ENCODE results near the gene BAG5. TPM values are rescaled to one million over a fixed set of nuclear protein-coding genes. Genes with fewer than 3 reads are reported as not detected.
"Not testable (repeated sequence)": the region's sequence is repeated elsewhere in the genome, so short reads cannot be mapped to it uniquely, and the experiment has no call there.

Gene BAG5
- total RNA-seq (2012; rRNA removed), result 24.0 and 28.1 TPM in 2 replicates

DNA sequence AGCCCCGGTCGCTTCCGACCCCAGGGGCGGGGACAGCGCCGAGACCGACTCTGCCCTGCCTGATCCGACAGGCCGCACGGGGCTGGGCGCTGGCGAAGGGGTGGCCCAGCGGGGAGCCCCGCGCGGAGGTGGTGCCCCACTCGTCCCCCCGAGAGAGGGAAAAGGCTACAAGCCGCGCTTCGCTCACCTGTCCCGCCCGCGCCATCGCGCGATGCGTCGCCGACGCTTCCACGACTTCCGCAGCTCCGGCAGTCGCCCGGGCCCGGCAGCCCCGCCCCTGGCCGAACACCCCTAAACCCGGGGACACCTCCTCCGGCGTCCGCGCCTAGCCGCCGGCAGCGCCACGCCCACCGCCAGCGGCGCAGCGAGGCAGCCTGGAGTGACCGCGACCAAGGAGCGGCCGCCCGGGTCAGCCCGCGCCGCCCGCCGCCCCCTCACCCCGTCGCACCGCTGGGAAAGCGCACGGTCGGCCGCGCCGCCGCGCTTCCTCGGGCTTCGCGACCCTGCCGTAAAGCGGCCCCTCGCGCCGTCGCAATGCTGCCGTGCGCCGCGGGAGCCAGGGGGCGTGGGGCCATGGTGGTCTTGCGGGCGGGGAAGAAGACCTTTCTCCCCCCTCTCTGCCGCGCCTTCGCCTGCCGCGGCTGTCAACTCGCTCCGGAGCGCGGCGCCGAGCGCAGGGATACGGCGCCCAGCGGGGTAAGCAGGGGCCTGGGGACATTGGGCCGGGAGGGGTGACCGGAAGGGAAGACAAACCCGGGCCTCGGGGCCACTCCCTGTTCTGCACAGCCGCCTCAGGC lies at the start of gene BAG5, which contains the start of gene COA8:
TSS of gene BAG5 (minus strand) at position 229 of the 797 bp plus-strand sequence. CDS start 1,493 bp downstream, outside the sequence.
TSS of gene COA8 (plus strand) at position 532 of the 797 bp plus-strand sequence. CDS start at position 574, 42 bp downstream.
- H3K27me3 ChIP-seq (ENCODE audit: control insufficient read depth, insufficient read depth, low read length), result no peaks in the 10 kb centered on the region
- peak within 1 kb of the TSS; percentile 100 for H3K4me3 ChIP-seq (ENCODE audit: low read length)
- no peaks in the 10 kb centered on the region for H3K9me3 ChIP-seq (replicated peaks; ENCODE audit: low read length)
- peak within 1 kb of the TSS; percentile 97 for H3K9ac ChIP-seq (ENCODE audit: low read depth, low read length)
- peak within 1 kb of the TSS; percentile 94 for H3K4me2 ChIP-seq (ENCODE audit: low read length)
- H3K4me1 ChIP-seq (ENCODE audit: control insufficient read depth, insufficient read depth, low read length), result peaks cover 42% of the 10 kb centered on the region
- peaks cover 27% of the 10 kb centered on the region for H3K36me3 ChIP-seq (ENCODE audit: insufficient read depth, low read length)

- Histone ChIP-seq H3K9ac (ENCODE audit: low read depth, low read length) (no peak overlapping the region), H3K4me3 (ENCODE audit: low read length) (no peak overlapping the region), H3K27me3 (ENCODE audit: control insufficient read depth, insufficient read depth, low read length) (no peaks in the 10 kb centered on the region), H3K4me2 (ENCODE audit: low read length) (no peak overlapping the region), H3K36me3 (ENCODE audit: insufficient read depth, low read length) (no peaks in the 10 kb centered on the region), H3K4me1 (ENCODE audit: control insufficient read depth, insufficient read depth, low read length) (peaks cover 13% of the 10 kb centered on the region), H3K9me3 (replicated peaks; ENCODE audit: low read length) (peaks cover 4% of the 10 kb centered on the region)
These were observed 48.8 kb upstream of the BAG5 start for GRCh38 chr14:103611215-103611614.

DNA sequence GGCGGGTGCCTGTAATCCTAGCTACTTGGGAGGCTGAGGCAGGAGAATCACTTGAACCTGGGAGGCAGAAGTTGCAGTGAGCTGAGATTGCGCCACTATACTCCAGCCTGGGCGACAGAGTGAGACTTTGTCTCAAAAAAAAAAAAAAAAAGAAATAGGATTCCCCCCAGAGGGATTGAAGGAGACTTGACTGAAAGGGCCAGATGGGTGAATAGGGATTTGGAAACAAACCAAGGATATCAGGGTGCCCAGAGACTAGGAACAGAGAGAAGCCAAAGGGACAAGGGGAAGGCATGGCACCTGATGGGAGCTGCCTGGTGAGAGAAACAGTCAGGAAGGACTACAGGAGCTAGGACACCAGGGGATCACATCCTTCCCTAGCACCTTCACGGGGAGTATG lies 46.6 kb upstream of the BAG5 start:
- H3K4me3 ChIP-seq (ENCODE audit: low read length); H3K27me3 ChIP-seq (ENCODE audit: control insufficient read depth, insufficient read depth, low read length); H3K9ac ChIP-seq (ENCODE audit: low read depth, low read length): not testable (repeated sequence)

GRCh38 chr14:103607822-103608221 lies 45.4 kb upstream of the BAG5 start:
- peaks cover 13% of the 10 kb centered on the region for H3K4me1 ChIP-seq (ENCODE audit: control insufficient read depth, insufficient read depth, low read length)
- no peak overlapping the region for H3K4me3 ChIP-seq (ENCODE audit: low read length)
- peak overlapping the region; percentile 77 for H3K4me2 ChIP-seq (ENCODE audit: low read length)
- no peak overlapping the region for H3K9ac ChIP-seq (ENCODE audit: low read depth, low read length)
- H3K9me3 ChIP-seq (replicated peaks; ENCODE audit: low read length), result peaks cover 4% of the 10 kb centered on the region
- H3K36me3 ChIP-seq (ENCODE audit: insufficient read depth, low read length), result no peaks in the 10 kb centered on the region
- no peaks in the 10 kb centered on the region for H3K27me3 ChIP-seq (ENCODE audit: control insufficient read depth, insufficient read depth, low read length)

More for the DNA sequence above, 46.6 kb upstream of the BAG5 start:
- not testable (repeated sequence) for H3K4me2 ChIP-seq (ENCODE audit: low read length); H3K9me3 ChIP-seq (replicated peaks; ENCODE audit: low read length); H3K36me3 ChIP-seq (ENCODE audit: insufficient read depth, low read length)
- peaks cover 13% of the 10 kb centered on the region for H3K4me1 ChIP-seq (ENCODE audit: control insufficient read depth, insufficient read depth, low read length)

- Histone ChIP-seq H3K4me2 (ENCODE audit: low read length) (peak overlapping the region; percentile 77), H3K4me3 (ENCODE audit: low read length) (peak overlapping the region; percentile 43), H3K4me1 (ENCODE audit: control insufficient read depth, insufficient read depth, low read length) (peaks cover 13% of the 10 kb centered on the region), H3K9me3 (replicated peaks; ENCODE audit: low read length) (peaks cover 4% of the 10 kb centered on the region), H3K36me3 (ENCODE audit: insufficient read depth, low read length) (no peaks in the 10 kb centered on the region), H3K9ac (ENCODE audit: low read depth, low read length) (no peak overlapping the region), H3K27me3 (ENCODE audit: control insufficient read depth, insufficient read depth, low read length) (no peaks in the 10 kb centered on the region)
These were observed 44.7 kb upstream of the BAG5 start for GRCh38 chr14:103606963-103607668.

- H3K9me3 ChIP-seq (replicated peaks; ENCODE audit: low read length), result no peaks in the 10 kb centered on the region
- no peak overlapping the region for H3K9ac ChIP-seq (ENCODE audit: low read depth, low read length)
- H3K4me1 ChIP-seq (ENCODE audit: control insufficient read depth, insufficient read depth, low read length), result peaks cover 13% of the 10 kb centered on the region
- no peak overlapping the region for H3K4me3 ChIP-seq (ENCODE audit: low read length)
- H3K4me2 ChIP-seq (ENCODE audit: low read length), result no peak overlapping the region
- no peaks in the 10 kb centered on the region for H3K36me3 ChIP-seq (ENCODE audit: insufficient read depth, low read length)
- no peaks in the 10 kb centered on the region for H3K27me3 ChIP-seq (ENCODE audit: control insufficient read depth, insufficient read depth, low read length)
These were observed 42.2 kb upstream of the BAG5 start for GRCh38 chr14:103604620-103605019.

DNA sequence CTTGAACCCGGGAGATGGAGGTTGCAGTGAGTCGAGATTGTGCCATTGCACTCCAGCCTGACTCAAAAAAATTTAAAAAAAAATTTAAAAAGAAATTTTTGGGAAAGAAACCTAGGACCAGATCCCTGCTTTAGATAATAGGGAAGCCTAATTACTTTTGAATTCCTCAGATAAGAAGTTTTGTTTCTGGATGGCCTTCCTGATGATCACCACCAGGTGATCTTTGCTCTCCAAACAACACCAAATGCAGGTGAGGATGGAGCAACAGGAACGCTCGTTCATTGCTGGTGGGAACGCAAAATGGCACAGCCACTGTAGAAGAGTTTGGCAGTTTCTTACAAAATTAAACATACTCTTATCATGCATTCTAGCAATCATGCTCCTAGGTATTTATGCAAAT lies 38.0 kb upstream of the BAG5 start:
- no peaks in the 10 kb centered on the region for H3K9me3 ChIP-seq (replicated peaks; ENCODE audit: low read length)

DNA sequence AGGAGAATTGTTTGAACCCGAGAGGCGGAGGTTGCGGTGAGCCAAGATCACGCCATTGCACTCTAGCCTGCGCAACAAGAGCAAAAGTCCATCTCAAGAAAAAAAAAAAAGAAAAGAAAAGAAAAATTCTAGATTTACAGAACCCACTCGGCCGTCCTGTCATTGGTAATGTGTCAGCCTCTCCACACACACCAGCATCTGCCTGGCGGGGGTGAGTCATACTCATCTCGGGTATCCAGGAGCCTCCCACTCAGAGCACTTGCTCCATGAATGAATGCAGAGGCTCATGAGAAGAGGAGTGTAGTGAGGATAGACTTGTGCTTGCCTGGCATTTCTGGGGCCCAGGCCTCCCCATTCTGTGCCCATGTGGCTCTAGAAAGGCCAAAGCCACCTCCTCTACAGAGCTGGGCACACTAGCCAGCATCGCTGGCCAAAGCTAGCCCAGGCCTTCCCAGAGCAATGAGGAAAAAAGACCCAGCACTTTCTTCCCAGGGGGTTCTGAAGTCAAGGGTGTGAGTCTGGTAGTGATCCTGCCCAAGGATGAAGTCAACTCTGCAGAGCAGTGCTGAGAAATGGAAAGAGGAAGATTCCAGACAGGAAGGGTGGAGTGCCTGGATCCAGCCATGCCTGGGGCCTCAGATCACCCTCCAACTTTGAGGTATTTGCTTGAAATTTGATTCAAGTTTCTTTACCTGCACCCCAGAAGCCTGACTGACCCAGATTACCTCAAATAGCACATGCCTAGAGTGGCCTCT lies 35.3 kb upstream of the BAG5 start:
- no peaks in the 10 kb centered on the region for H3K27me3 ChIP-seq (ENCODE audit: control insufficient read depth, insufficient read depth, low read length)
- H3K9me3 ChIP-seq (replicated peaks; ENCODE audit: low read length), result no peaks in the 10 kb centered on the region
- peaks cover 24% of the 10 kb centered on the region for H3K4me1 ChIP-seq (ENCODE audit: control insufficient read depth, insufficient read depth, low read length)
- no peak overlapping the region for H3K9ac ChIP-seq (ENCODE audit: low read depth, low read length)
- no peaks in the 10 kb centered on the region for H3K36me3 ChIP-seq (ENCODE audit: insufficient read depth, low read length)
- H3K4me3 ChIP-seq (ENCODE audit: low read length), result no peak overlapping the region
- peak overlapping the region; percentile 29 for H3K4me2 ChIP-seq (ENCODE audit: low read length)

More for the DNA sequence above, 38.0 kb upstream of the BAG5 start:
- Histone ChIP-seq H3K9ac (ENCODE audit: low read depth, low read length) (no peak overlapping the region), H3K4me3 (ENCODE audit: low read length) (no peak overlapping the region), H3K36me3 (ENCODE audit: insufficient read depth, low read length) (no peaks in the 10 kb centered on the region), H3K4me2 (ENCODE audit: low read length) (no peak overlapping the region), H3K4me1 (ENCODE audit: control insufficient read depth, insufficient read depth, low read length) (peaks cover 11% of the 10 kb centered on the region), H3K27me3 (ENCODE audit: control insufficient read depth, insufficient read depth, low read length) (no peaks in the 10 kb centered on the region)

DNA sequence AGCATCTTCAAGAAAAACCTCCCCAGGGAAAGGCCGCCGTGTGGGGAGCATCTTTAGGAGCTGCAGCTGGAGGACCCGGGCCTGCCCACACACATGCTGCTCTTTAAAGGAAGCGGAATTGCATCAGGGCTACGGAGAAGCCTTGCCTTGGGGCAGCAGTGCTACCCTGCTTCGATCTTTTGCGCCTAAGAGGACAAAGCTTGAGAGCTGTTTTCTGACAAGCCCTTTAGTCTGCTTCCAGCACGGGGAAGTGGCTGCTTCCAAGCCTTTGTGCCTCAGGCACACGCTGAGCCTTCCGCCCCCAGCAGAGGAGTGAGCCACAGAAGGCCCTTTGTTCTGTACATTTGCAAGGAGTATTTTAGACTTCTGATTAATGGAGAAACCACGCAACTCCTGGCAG lies 31.8 kb upstream of the BAG5 start:
- Histone ChIP-seq H3K9me3 (replicated peaks; ENCODE audit: low read length) (no peaks in the 10 kb centered on the region), H3K4me3 (ENCODE audit: low read length) (no peak overlapping the region), H3K36me3 (ENCODE audit: insufficient read depth, low read length) (peaks cover 13% of the 10 kb centered on the region), H3K4me1 (ENCODE audit: control insufficient read depth, insufficient read depth, low read length) (peaks cover 24% of the 10 kb centered on the region), H3K4me2 (ENCODE audit: low read length) (no peak overlapping the region), H3K9ac (ENCODE audit: low read depth, low read length) (no peak overlapping the region), H3K27me3 (ENCODE audit: control insufficient read depth, insufficient read depth, low read length) (no peaks in the 10 kb centered on the region)

DNA sequence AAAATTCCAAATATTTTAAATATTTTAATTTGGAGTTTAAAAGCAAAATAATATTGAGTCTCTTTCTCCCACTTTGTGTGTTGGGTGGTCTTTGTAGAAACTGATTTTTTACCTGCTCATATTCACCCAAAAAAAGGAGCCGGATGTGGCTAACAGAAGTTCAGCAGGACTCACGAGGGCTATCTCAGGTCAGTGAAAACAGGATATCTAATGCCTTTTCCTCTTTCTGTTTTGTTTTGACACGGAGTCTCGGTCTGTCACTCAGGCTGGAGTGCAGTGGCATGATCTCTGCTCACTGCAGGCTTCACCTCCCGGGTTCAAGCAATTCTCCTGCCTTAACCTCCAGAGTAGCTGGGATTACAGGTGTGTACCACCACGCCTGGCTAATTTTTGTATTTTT lies 31.1 kb upstream of the BAG5 start:
- H3K36me3 ChIP-seq (ENCODE audit: insufficient read depth, low read length), result peaks cover 20% of the 10 kb centered on the region
- H3K27me3 ChIP-seq (ENCODE audit: control insufficient read depth, insufficient read depth, low read length), result no peaks in the 10 kb centered on the region
- peaks cover 24% of the 10 kb centered on the region for H3K4me1 ChIP-seq (ENCODE audit: control insufficient read depth, insufficient read depth, low read length)
- no peaks in the 10 kb centered on the region for H3K9me3 ChIP-seq (replicated peaks; ENCODE audit: low read length)
- no peak overlapping the region for H3K4me2 ChIP-seq (ENCODE audit: low read length)
- H3K9ac ChIP-seq (ENCODE audit: low read depth, low read length), result no peak overlapping the region
- H3K4me3 ChIP-seq (ENCODE audit: low read length), result no peak overlapping the region

GRCh38 chr14:103584326-103584915 lies 22.0 kb upstream of the BAG5 start:
- Histone ChIP-seq H3K4me1 (ENCODE audit: control insufficient read depth, insufficient read depth, low read length) (no peaks in the 10 kb centered on the region), H3K27me3 (ENCODE audit: control insufficient read depth, insufficient read depth, low read length) (no peaks in the 10 kb centered on the region), H3K9ac (ENCODE audit: low read depth, low read length) (no peak overlapping the region), H3K4me3 (ENCODE audit: low read length) (no peak overlapping the region), H3K36me3 (ENCODE audit: insufficient read depth, low read length) (peaks cover 20% of the 10 kb centered on the region), H3K9me3 (replicated peaks; ENCODE audit: low read length) (no peaks in the 10 kb centered on the region), H3K4me2 (ENCODE audit: low read length) (no peak overlapping the region)
